GM12864 (cell line): Measurements from ENCODE around the gene PALB2.
A peak's percentile ranks its signal among the peaks of the same experiment; 100 is the strongest.
"Not testable (repeated sequence)": the region's sequence is repeated elsewhere in the genome, so short reads cannot be mapped to it uniquely, and the experiment has no call there.

Experiments
- DNase-seq: peaks from one replicate; pipeline ENCODE4 v3.0.0-alpha.2; 2011; ENCODE audit warnings: low read depth
- H3K4me3 ChIP-seq: 2 replicates; pipeline ENCODE4 v1.5.1; 2011; ENCODE audit warnings: mild to moderate bottlenecking, low read depth, low read length, control low read depth
- CTCF ChIP-seq: IDR thresholded peaks from 2 replicates; pipeline ENCODE4 v1.5.1; 2011; ENCODE audit warnings: low read depth, mild to moderate bottlenecking, moderate library complexity, low read length, control low read depth, inconsistent platforms; ENCODE audit errors: missing control alignments

The PALB2 gene

GRCh38 chr16:23595951-23596720 is 45.0 kb downstream of the PALB2 start, which contains the start of gene NDUFAB1:
Gene NDUFAB1, minus strand, starts transcription at chr16:23596316. Its CDS starts 26 bp downstream, at chr16:23596290.
- peak; percentile 44 for DNase-seq
- peak; percentile 97 for TF ChIP-seq CTCF

DNA sequence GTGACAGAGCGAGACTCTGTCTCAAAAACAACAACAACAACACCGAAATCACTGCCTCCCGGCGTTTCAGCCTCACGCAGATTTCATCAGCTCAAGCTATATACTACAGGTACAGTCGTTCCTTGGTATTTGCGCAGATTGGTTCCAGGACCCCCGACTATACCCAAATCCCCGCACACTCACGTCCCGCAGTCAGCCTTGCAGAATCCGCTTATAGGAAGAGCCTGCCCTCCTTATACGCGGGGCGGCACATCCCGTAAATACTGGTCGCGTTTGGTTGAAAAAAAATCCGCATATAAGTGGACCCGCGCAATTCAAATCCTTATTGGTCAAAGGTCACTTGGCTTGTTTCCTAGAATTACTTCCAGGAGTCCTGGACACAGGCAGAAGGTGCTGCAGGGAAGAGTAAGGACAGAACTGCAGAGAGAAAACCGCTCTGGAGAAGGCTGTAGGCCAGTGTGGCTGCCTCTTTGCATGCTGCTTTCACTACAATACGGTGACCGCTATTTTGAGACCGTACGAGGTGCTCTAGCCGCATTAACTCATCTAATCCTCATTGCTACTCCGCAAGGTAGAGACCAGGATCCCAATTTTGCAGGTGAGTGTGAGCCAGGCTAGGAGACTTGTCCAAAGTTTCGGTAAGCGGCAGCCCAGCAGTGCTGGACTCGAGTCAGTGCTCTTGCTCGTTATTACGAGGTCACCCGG is 45.7 kb downstream of the PALB2 start:
- peak overlapping the region; percentile 89 for H3K4me3 ChIP-seq
- DNase-seq = no peak
- no peak for TF ChIP-seq CTCF

More at GRCh38 chr16:23595951-23596720, 45.0 kb downstream of the PALB2 start, which contains the start of gene NDUFAB1:
- H3K4me3 ChIP-seq = peak within 1 kb of the TSS; percentile 89

DNA sequence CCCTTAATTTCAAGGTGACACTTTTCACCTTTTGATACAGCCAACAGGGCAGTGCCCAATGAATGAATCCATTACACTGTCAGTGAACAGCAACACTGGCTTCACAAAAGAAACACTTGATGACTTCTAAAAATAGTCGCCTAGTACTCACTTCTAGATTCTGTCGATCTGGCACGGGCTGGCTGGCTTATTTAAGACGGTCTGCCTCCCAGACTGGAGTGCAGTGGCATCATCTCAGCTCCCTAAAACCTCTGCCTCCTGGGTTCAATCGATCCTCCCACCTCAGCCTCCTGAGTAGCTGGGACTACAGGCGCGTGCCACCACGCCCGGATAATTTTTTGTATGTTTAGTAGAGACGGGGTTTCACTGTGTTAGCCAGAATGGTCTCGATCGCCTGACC is 46.9 kb downstream of the PALB2 start:
- no peak overlapping the region for H3K4me3 ChIP-seq
- TF ChIP-seq CTCF = no peak
- no peak for DNase-seq

DNA sequence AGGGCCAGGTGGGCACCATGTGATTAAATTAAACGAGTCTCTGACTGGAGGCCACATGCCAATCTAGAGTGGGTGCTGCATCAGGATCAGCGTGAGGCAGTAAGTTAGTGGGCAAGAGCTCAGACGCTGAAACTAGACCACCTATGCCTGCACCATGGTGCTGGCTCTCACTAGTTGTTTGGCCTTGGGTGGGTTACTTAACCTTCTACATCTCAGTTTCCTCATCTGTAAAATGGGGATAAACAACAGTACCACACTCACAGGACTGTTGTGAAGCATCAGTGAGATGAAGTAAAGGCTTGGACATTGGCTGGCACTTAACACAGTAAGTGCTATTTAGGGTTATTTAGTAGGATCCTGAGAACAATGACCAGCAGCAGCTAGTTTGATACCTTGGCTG is 50.9 kb downstream of the PALB2 start:
- TF ChIP-seq CTCF = no peak
- no peak for DNase-seq
- no peak overlapping the region for H3K4me3 ChIP-seq

GRCh38 chr16:23587726-23588125 is 53.4 kb downstream of the PALB2 start:
- no peak for DNase-seq
- no peak for TF ChIP-seq CTCF
- H3K4me3 ChIP-seq = no peak overlapping the region

DNA sequence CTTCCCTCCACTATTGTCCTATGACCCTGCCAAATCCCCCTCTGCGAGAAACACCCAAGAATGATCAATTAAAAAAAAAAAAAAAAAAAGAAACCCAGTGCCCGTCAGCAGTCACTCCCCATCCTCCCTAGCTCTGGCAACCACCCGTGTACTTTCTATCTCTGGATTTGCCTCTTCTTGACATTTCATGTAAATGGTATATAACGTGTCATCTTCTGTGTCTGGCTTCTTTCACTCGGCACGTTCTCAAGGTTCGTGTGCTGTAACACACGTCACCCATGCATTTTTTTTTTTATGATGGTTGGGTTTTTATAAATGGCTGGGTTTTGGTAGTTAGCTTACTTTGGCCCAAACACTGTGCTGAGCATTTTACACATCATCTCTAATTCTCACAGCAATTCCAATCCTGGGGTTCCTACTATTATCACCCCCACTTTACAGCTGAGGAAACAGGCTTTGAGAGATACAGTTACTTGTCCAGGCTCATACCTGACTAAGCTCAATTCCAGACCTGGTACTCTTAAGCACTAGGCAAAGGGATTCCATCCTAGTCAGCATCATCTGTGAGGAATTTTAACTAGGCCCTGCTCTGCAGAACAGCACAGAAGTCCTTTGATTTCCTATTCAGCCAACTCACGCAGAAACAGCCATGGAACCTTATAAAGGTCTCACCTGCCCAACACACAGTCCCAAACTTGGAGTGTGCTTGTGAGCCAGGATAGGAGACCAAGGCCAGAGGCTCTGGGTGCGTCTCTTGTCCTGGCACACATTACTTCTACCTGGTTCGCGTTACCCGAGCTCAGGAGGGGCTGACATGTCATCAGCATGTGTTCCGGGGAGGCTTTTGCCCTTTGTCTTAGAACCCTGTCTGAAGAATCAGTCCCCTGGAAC is 56.7 kb downstream of the PALB2 start:
- no peak overlapping the region for H3K4me3 ChIP-seq
- no peak for TF ChIP-seq CTCF
- no peak for DNase-seq

DNA sequence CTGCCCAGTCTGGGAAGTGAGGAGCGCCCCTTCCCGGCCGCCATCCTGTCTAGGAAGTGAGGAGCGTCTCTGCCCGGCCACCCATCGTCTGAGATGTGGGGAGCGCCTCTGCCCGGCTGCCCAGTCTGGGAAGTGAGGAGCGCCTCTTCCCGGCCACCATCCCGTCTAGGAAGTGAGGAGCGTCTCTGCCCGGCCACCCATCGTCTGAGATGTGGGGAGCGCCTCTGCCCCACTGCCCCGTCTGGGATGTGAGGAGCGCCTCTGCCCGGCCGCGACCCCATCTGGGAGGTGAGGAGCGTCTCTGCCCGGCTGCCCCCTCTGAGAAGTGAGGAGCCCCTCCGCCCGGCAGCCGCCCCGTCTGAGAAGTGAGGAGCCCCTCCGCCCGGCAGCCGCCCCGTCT is 57.8 kb downstream of the PALB2 start:
- not testable (repeated sequence) for DNase-seq, H3K4me3 ChIP-seq
